Endothelial cell (in vitro differentiated cells): ENCODE measurements around the gene ABCG4. TPM values are rescaled to one million over a fixed set of nuclear protein-coding genes. Genes with fewer than 3 reads are reported as not detected.

Source experiments
- DNase-seq: peaks from one replicate; pipeline ENCODE4 v3.0.0; 2021; ENCODE audit warnings: low spot score
- H3K27ac Mint-ChIP-seq: one replicate; pipeline ENCODE4 v1.8.0; 2021; ENCODE audit warnings: mixed read lengths, inconsistent platforms; ENCODE audit not compliant: unreplicated experiment
- H3K27me3 Mint-ChIP-seq: one replicate; pipeline ENCODE4 v1.8.0; 2021; ENCODE audit warnings: mild to moderate bottlenecking, moderate library complexity, mixed read lengths, inconsistent platforms; ENCODE audit not compliant: unreplicated experiment
- H3K36me3 Mint-ChIP-seq: one replicate; pipeline ENCODE4 v1.8.0; 2021; ENCODE audit warnings: mild to moderate bottlenecking, low read depth, mixed read lengths, inconsistent platforms; ENCODE audit not compliant: unreplicated experiment
- H3K4me1 Mint-ChIP-seq: one replicate; pipeline ENCODE4 v1.8.0; 2021; ENCODE audit warnings: mild to moderate bottlenecking, mixed read lengths, inconsistent platforms; ENCODE audit not compliant: unreplicated experiment
- H3K4me3 Mint-ChIP-seq: one replicate; pipeline ENCODE4 v1.8.0; 2021; ENCODE audit warnings: mild to moderate bottlenecking, mixed read lengths, inconsistent platforms; ENCODE audit not compliant: unreplicated experiment
- H3K9me3 Mint-ChIP-seq: one replicate; pipeline ENCODE4 v1.8.0; 2021; ENCODE audit warnings: mixed read lengths, inconsistent platforms; ENCODE audit not compliant: unreplicated experiment
- total RNA-seq: library from RNA; stranded (reverse); fragmentation: NEBNext Ultra II Directional; extraction: Animal tissue kit (Norgen Biotek cat#: 25700); gene quantifications from one replicate; pipeline ENCODE4 v1.2.1, GENCODE V29; 2021; ENCODE audit not compliant: unreplicated experiment
- TF ChIP-seq, protein P1 (sequence below): fragments of 200-600 bp; sonication (generic); IDR thresholded peaks from one replicate; pipeline ENCODE4 v1.5.0; 2021; ENCODE audit warnings: antibody characterized with exemption; ENCODE audit not compliant: unreplicated experiment

The ABCG4 gene
- total RNA-seq, 1 donor from 2014 or later: 0.10 TPM

- Mint-ChIP-seq H3K4me3 (no peak overlapping the region), H3K4me1 (peaks cover 27% of the 10 kb centered on the region), H3K27ac (peak overlapping the region; percentile 87), H3K27me3 (peaks cover 9% of the 10 kb centered on the region), H3K36me3 (peaks cover 9% of the 10 kb centered on the region), H3K9me3 (no peaks in the 10 kb centered on the region)
- DNase-seq: no peak
- TF ChIP-seq, protein P1, sequence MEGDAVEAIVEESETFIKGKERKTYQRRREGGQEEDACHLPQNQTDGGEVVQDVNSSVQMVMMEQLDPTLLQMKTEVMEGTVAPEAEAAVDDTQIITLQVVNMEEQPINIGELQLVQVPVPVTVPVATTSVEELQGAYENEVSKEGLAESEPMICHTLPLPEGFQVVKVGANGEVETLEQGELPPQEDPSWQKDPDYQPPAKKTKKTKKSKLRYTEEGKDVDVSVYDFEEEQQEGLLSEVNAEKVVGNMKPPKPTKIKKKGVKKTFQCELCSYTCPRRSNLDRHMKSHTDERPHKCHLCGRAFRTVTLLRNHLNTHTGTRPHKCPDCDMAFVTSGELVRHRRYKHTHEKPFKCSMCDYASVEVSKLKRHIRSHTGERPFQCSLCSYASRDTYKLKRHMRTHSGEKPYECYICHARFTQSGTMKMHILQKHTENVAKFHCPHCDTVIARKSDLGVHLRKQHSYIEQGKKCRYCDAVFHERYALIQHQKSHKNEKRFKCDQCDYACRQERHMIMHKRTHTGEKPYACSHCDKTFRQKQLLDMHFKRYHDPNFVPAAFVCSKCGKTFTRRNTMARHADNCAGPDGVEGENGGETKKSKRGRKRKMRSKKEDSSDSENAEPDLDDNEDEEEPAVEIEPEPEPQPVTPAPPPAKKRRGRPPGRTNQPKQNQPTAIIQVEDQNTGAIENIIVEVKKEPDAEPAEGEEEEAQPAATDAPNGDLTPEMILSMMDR: no peak
These were observed 29.4 kb downstream of the ABCG4 start for GRCh38 chr11:119178166-119178680.

GRCh38 chr11:119179342-119179741, 30.5 kb downstream of the ABCG4 start:
- H3K27me3 Mint-ChIP-seq: peaks cover 6% of the 10 kb centered on the region
- H3K9me3 Mint-ChIP-seq: no peaks in the 10 kb centered on the region
- H3K27ac Mint-ChIP-seq: no peak overlapping the region
- H3K36me3 Mint-ChIP-seq: peaks cover 6% of the 10 kb centered on the region
- no peak for DNase-seq
- H3K4me3 Mint-ChIP-seq: peak overlapping the region; percentile 42
- H3K4me1 Mint-ChIP-seq: peaks cover 27% of the 10 kb centered on the region
- TF ChIP-seq, protein P1: no peak

- Mint-ChIP-seq H3K4me3 (no peak overlapping the region), H3K9me3 (no peaks in the 10 kb centered on the region), H3K4me1 (peaks cover 27% of the 10 kb centered on the region), H3K36me3 (peaks cover 6% of the 10 kb centered on the region), H3K27ac (no peak overlapping the region), H3K27me3 (peaks cover 3% of the 10 kb centered on the region)
- TF ChIP-seq, protein P1: no peak
- no peak for DNase-seq
These were observed 31.1 kb downstream of the ABCG4 start for GRCh38 chr11:119179983-119180382.

- TF ChIP-seq, protein P1: no peak
- no peak overlapping the region for H3K4me3 Mint-ChIP-seq
- no peak for DNase-seq
- H3K36me3 Mint-ChIP-seq: peaks cover 6% of the 10 kb centered on the region
- no peaks in the 10 kb centered on the region for H3K27me3 Mint-ChIP-seq
- no peaks in the 10 kb centered on the region for H3K9me3 Mint-ChIP-seq
- H3K27ac Mint-ChIP-seq: no peak overlapping the region
- peaks cover 20% of the 10 kb centered on the region for H3K4me1 Mint-ChIP-seq
These were observed 32.2 kb downstream of the ABCG4 start for GRCh38 chr11:119180729-119181676.
